CD14-positive monocyte (primary cell): ENCODE results near the gene YWHAQ. TPM values are rescaled to one million over a fixed set of nuclear protein-coding genes. Genes with fewer than 3 reads are reported as not detected.

Experiments used
- DNase-seq, 3 donors: peaks; one replicate each; pipeline ENCODE4 v3.0.0-alpha.2; 2011 to 2022
- H2AFZ ChIP-seq: 2 replicates; pipeline ENCODE4 v1.6.0; 2012; ENCODE audit warnings: mild to moderate bottlenecking, low read depth, low read length, inconsistent platforms; ENCODE audit not compliant: insufficient read depth, poor library complexity, severe bottlenecking
- H3K27ac ChIP-seq, 2 donors: 1 replicate in 1 of 2; 2 replicates in 1 of 2; pipeline ENCODE4 v1.5.1; 2012 to 2013; ENCODE audit warnings: low read length in 2 of 2, control low read depth in 1 of 2, inconsistent platforms in 1 of 2, low read depth in 1 of 2, mild to moderate bottlenecking in 1 of 2
- H3K27me3 ChIP-seq, 2 donors: one replicate each; pipeline versions ENCODE4 v1.6.0 to v1.6.1; 2011 to 2013; ENCODE audit warnings: low read length in 2 of 2; ENCODE audit not compliant: control insufficient read depth in 2 of 2, insufficient read depth in 2 of 2
- H3K36me3 ChIP-seq, 2 donors: replicated peaks in 1 of 2; 1 replicate in 1 of 2; 2 replicates in 1 of 2; pipeline versions ENCODE4 v1.5.1 to v1.6.1; 2012 to 2013; ENCODE audit warnings: low read length in 2 of 2, control low read depth in 1 of 2, inconsistent platforms in 1 of 2, mild to moderate bottlenecking in 1 of 2; ENCODE audit not compliant: insufficient read depth in 2 of 2, control insufficient read depth in 1 of 2
- H3K4me1 ChIP-seq, 2 donors: 1 replicate in 1 of 2; 2 replicates in 1 of 2; pipeline versions ENCODE4 v1.5.1 to v1.6.1; 2012 to 2013; ENCODE audit warnings: low read length in 2 of 2, control low read depth in 1 of 2, inconsistent platforms in 1 of 2, mild to moderate bottlenecking in 1 of 2, moderate library complexity in 1 of 2; ENCODE audit not compliant: insufficient read depth in 2 of 2, control insufficient read depth in 1 of 2
- H3K4me2 ChIP-seq: replicated peaks from 2 replicates; pipeline ENCODE3; 2012; ENCODE audit warnings: low read length, moderate library complexity, mild to moderate bottlenecking; ENCODE audit not compliant: poor library complexity, severe bottlenecking; ENCODE audit errors: extremely low read depth
- H3K4me3 ChIP-seq, 3 experiments: fragments of 200-600 bp in 1 of 3; sonication (generic) in 1 of 3; replicated peaks in 1 of 3; 1 replicate in 2 of 3; 2 replicates in 1 of 3; pipeline ENCODE4 v1.5.1; 2011 to 2013; ENCODE audit warnings: low read length in 3 of 3, mild to moderate bottlenecking in 3 of 3, control low read depth in 2 of 3, low read depth in 2 of 3, inconsistent platforms in 1 of 3, moderate library complexity in 1 of 3
- H3K79me2 ChIP-seq: 2 replicates; pipeline ENCODE4 v1.6.0; 2012; ENCODE audit warnings: mild to moderate bottlenecking, control low read depth, inconsistent platforms, low read length, moderate library complexity; ENCODE audit not compliant: insufficient read depth
- H3K9ac ChIP-seq: 2 replicates; pipeline ENCODE4 v1.6.0; 2017; ENCODE audit warnings: low read length, mild to moderate bottlenecking; ENCODE audit not compliant: insufficient read depth, poor library complexity, severe bottlenecking
- H3K9me3 ChIP-seq, 2 donors: replicated peaks in 1 of 2; 1 replicate in 1 of 2; 2 replicates in 1 of 2; pipeline versions ENCODE4 v1.5.1 to v1.6.1; 2012 to 2013; ENCODE audit warnings: low read length in 2 of 2, control low read depth in 1 of 2; ENCODE audit not compliant: control insufficient read depth in 1 of 2, insufficient read depth in 1 of 2
- H4K20me1 ChIP-seq: 2 replicates; pipeline ENCODE4 v1.6.0; 2012; ENCODE audit warnings: mild to moderate bottlenecking, low read length, control low read depth, moderate library complexity; ENCODE audit not compliant: insufficient read depth
- H3K27ac Mint-ChIP-seq, 7 donors: one replicate each; pipeline ENCODE4 v1.8.0; 2020; ENCODE audit warnings: mild to moderate bottlenecking in 7 of 7, mixed read lengths in 7 of 7, moderate library complexity in 6 of 7, inconsistent platforms in 2 of 7
- H3K27me3 Mint-ChIP-seq, 3 donors: one replicate each; pipeline ENCODE4 v1.8.0; 2021 to 2022; ENCODE audit warnings: low read depth in 3 of 3, mild to moderate bottlenecking in 3 of 3, mixed read lengths in 3 of 3, moderate library complexity in 3 of 3, inconsistent platforms in 1 of 3
- H3K36me3 Mint-ChIP-seq, 2 donors: one replicate each; pipeline ENCODE4 v1.8.0; 2020; ENCODE audit warnings: mixed read lengths in 2 of 2, inconsistent platforms in 1 of 2, mild to moderate bottlenecking in 1 of 2
- H3K4me1 Mint-ChIP-seq: one replicate; pipeline ENCODE4 v1.8.0; 2020; ENCODE audit warnings: mild to moderate bottlenecking, mixed read lengths
- H3K4me3 Mint-ChIP-seq, 2 donors: one replicate each; pipeline ENCODE4 v1.8.0; 2020; ENCODE audit warnings: mild to moderate bottlenecking in 2 of 2, mixed read lengths in 2 of 2, moderate library complexity in 1 of 2
- H3K9me3 Mint-ChIP-seq, 7 donors: one replicate each; pipeline ENCODE4 v1.8.0; 2020 to 2022; ENCODE audit warnings: mixed read lengths in 7 of 7, mild to moderate bottlenecking in 6 of 7, moderate library complexity in 6 of 7, inconsistent platforms in 2 of 7
- WGBS: methylation state at CpG from one replicate; pipeline ENCODE4 v1.1.5; 2013; ENCODE audit warnings: missing lambda C conversion rate; ENCODE audit not compliant: insufficient coverage; 5-methylcytosine and 5-hydroxymethylcytosine counted together
- intact Hi-C, 2 donors: fragments of 100-400 bp; cut with micrococcal nuclease; formaldehyde crosslinking; loops; one replicate each; pipeline versions ENCODE4 v1.15.0 to v1.15.1; 2023
- polyA plus RNA-seq, 3 donors: library from polyadenylated mRNA; depleted of rRNA in 1 of 3; unstranded in 2 of 3; stranded (reverse) in 1 of 3; fragments of 300-500 nt in 2 of 3; fragments of >200 nt in 1 of 3; fragmentation: Illumina TruSeq in 2 of 3; gene quantifications; 1 replicate in 2 of 3; 2 replicates in 1 of 3; pipeline ENCODE4 v1.2.3, GENCODE V29; 2012 to 2021
- TF ChIP-seq, protein P1 (sequence below): fragments of 200-600 bp; IDR thresholded peaks from one replicate; pipeline ENCODE4 v1.8.0; 2022; ENCODE audit warnings: antibody characterized with exemption, mild to moderate bottlenecking

YWHAQ gene
- polyA plus RNA-seq, 3 donors: 60.9 to 173 (median 165) TPM

- Histone ChIP-seq H3K79me2 (peaks cover 86% of the 10 kb centered on the region), H3K36me3 (peaks cover 16 to 48% of the 10 kb centered on the region in 2 donors), H3K9ac (no peak overlapping the region), H3K9me3 (no peaks in the 10 kb centered on the region), H3K4me3 (no peak overlapping the region), H4K20me1 (peaks cover 40% of the 10 kb centered on the region), H2AFZ (no peak overlapping the region), H3K4me2 (no peak overlapping the region), H3K27ac (no peak overlapping the region), H3K4me1 (peaks cover 4 to 14% of the 10 kb centered on the region in 2 donors), H3K27me3 (no peaks in the 10 kb centered on the region)
- H3K27ac Mint-ChIP-seq: no peak overlapping the region
- WGBS: no CpG with 5 or more reads among the region's 3 CpGs
- H3K9me3 Mint-ChIP-seq: no peaks in the 10 kb centered on the region
- intact Hi-C loops: no loop called here
- H3K4me3 Mint-ChIP-seq: no peak overlapping the region
- no peaks in the 10 kb centered on the region for H3K27me3 Mint-ChIP-seq
- TF ChIP-seq, protein P1, sequence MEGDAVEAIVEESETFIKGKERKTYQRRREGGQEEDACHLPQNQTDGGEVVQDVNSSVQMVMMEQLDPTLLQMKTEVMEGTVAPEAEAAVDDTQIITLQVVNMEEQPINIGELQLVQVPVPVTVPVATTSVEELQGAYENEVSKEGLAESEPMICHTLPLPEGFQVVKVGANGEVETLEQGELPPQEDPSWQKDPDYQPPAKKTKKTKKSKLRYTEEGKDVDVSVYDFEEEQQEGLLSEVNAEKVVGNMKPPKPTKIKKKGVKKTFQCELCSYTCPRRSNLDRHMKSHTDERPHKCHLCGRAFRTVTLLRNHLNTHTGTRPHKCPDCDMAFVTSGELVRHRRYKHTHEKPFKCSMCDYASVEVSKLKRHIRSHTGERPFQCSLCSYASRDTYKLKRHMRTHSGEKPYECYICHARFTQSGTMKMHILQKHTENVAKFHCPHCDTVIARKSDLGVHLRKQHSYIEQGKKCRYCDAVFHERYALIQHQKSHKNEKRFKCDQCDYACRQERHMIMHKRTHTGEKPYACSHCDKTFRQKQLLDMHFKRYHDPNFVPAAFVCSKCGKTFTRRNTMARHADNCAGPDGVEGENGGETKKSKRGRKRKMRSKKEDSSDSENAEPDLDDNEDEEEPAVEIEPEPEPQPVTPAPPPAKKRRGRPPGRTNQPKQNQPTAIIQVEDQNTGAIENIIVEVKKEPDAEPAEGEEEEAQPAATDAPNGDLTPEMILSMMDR: no peak
- peaks cover 17% of the 10 kb centered on the region for H3K4me1 Mint-ChIP-seq
- peaks cover 26 to 38% of the 10 kb centered on the region in 2 donors for H3K36me3 Mint-ChIP-seq
- no peak for DNase-seq
These were observed 38.1 kb downstream of the YWHAQ start for GRCh38 chr2:9592699-9593098.

DNA sequence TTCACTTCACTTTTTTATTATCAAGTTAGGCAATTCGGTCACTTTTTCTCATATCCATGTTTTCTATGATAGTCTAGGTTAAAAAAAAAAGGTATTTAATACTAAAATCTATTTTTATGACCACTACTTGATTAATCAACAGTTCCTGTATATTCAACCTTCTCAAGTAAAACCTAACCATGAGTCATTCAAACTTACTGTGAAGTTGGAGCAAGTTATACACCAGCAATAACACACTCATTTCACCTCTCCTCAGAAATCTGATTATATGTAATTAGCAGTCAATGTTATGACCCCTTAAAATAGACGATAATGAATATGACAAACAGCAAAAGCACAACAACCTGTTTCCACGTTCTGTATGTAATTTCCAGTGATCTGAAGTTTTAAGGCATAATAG is 40.2 kb downstream of the YWHAQ start:
- peaks cover 34 to 69% of the 10 kb centered on the region in 2 donors for H3K36me3 ChIP-seq
- no peak overlapping the region for H3K9ac ChIP-seq
- H3K4me3 ChIP-seq: no peak overlapping the region
- H3K4me2 ChIP-seq: no peak overlapping the region
- Mint-ChIP-seq H3K27ac (peak overlapping the region in 1 of 7 donors; percentile 42), H3K4me3 (no peak overlapping the region), H3K4me1 (peaks cover 6% of the 10 kb centered on the region), H3K9me3 (no peaks in the 10 kb centered on the region), H3K27me3 (no peaks in the 10 kb centered on the region), H3K36me3 (peaks cover 43 to 56% of the 10 kb centered on the region in 2 donors)
- H4K20me1 ChIP-seq: peaks cover 36% of the 10 kb centered on the region
- intact Hi-C loops: no loop called here
- H3K9me3 ChIP-seq: no peaks in the 10 kb centered on the region
- no peak for DNase-seq
- TF ChIP-seq, protein P1: no peak
- WGBS: no CpG with 5 or more reads among the region's 3 CpGs
- H3K4me1 ChIP-seq: peaks cover 0 to under 1% of the 10 kb centered on the region in 2 donors
- H2AFZ ChIP-seq: no peak overlapping the region
- no peak overlapping the region for H3K27ac ChIP-seq
- H3K79me2 ChIP-seq: peaks cover 66% of the 10 kb centered on the region
- H3K27me3 ChIP-seq: no peaks in the 10 kb centered on the region
